Measurements from ENCODE around the gene ULBP3.

ULBP3 gene

GRCh38 chr6:150068720-150069648, at the start of gene ULBP3:
TSS of gene ULBP3 (minus strand) at chr6:150069121. CDS start at chr6:150069066, 55 bp downstream.
- DNase-seq, result no peak

- no peak for DNase-seq
Measured at GRCh38 chr6:150118627-150119026, 49.7 kb upstream of the ULBP3 start.

GRCh38 chr6:150118203-150118602, 49.3 kb upstream of the ULBP3 start:
- DNase-seq, result no peak

- no peak for DNase-seq
Measured at GRCh38 chr6:150116200-150116800, 47.4 kb upstream of the ULBP3 start.

- DNase-seq, result no peak
Measured at GRCh38 chr6:150115769-150116168, 46.8 kb upstream of the ULBP3 start.

GRCh38 chr6:150112233-150112632, 43.3 kb upstream of the ULBP3 start:
- no peak for DNase-seq

- no peak for DNase-seq
Measured at GRCh38 chr6:150102750-150103270, 33.9 kb upstream of the ULBP3 start.

- DNase-seq, result no peak
Measured at GRCh38 chr6:150100745-150101144, 31.8 kb upstream of the ULBP3 start.

GRCh38 chr6:150099953-150100352, 31.0 kb upstream of the ULBP3 start:
- DNase-seq, result no peak

- DNase-seq, result no peak
Measured at GRCh38 chr6:150099546-150099945, 30.6 kb upstream of the ULBP3 start.

GRCh38 chr6:150098155-150098554, 29.2 kb upstream of the ULBP3 start:
- DNase-seq, result no peak

GRCh38 chr6:150093397-150093796, 24.5 kb upstream of the ULBP3 start:
- DNase-seq, result no peak

- no peak for DNase-seq
Measured at GRCh38 chr6:150091476-150091875, 22.6 kb upstream of the ULBP3 start.

GRCh38 chr6:150090328-150090727, 21.4 kb upstream of the ULBP3 start:
- no peak for DNase-seq

GRCh38 chr6:150088481-150089154, 19.7 kb upstream of the ULBP3 start:
- no peak for DNase-seq

- no peak for DNase-seq
Measured at GRCh38 chr6:150087336-150087735, 18.4 kb upstream of the ULBP3 start.

GRCh38 chr6:150086026-150086425, 17.1 kb upstream of the ULBP3 start:
- DNase-seq, result no peak

GRCh38 chr6:150084426-150084825, 15.5 kb upstream of the ULBP3 start:
- no peak for DNase-seq

GRCh38 chr6:150083839-150084238, 14.9 kb upstream of the ULBP3 start:
- DNase-seq, result no peak

GRCh38 chr6:150081702-150082101, 12.8 kb upstream of the ULBP3 start:
- no peak for DNase-seq

GRCh38 chr6:150079604-150080003, 10.7 kb upstream of the ULBP3 start:
- DNase-seq, result no peak

GRCh38 chr6:150078788-150079187, 9.9 kb upstream of the ULBP3 start:
- DNase-seq, result no peak

- DNase-seq, result no peak
Measured at GRCh38 chr6:150076196-150076893, 7.4 kb upstream of the ULBP3 start.
